SIG-M5 treated with dmso at 0.1 percent for 504 hours (cell line): ENCODE data around the gene DSN1.
A peak's percentile ranks its signal among the peaks of the same experiment; 100 is the strongest.

Source experiments
- DNase-seq: peaks from one replicate; lab custom pipeline; 2025; ENCODE audit not compliant: unreplicated experiment; lab: John Stamatoyannopoulos, UW

Gene DSN1

DNA sequence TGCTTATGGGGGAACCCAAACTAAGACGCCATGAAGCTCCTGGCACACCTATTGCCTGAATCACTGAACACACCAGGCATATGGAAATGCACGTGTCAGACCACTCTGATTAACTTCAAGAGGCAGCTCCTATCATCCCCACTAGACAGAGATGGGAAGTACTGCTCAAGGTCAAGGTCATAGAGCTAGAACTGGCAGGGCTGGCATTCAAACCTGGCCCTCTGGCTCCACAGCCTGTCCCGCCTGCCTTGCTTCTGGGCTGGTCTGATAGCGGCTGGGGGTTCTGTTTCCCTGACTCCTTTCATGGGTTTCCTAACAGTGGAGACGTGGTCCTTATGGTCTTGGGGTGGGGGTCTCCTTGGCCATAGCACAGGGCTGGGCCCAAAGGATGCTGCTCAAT, 22.6 kb upstream of the DSN1 start:
- no peak for DNase-seq

DNA sequence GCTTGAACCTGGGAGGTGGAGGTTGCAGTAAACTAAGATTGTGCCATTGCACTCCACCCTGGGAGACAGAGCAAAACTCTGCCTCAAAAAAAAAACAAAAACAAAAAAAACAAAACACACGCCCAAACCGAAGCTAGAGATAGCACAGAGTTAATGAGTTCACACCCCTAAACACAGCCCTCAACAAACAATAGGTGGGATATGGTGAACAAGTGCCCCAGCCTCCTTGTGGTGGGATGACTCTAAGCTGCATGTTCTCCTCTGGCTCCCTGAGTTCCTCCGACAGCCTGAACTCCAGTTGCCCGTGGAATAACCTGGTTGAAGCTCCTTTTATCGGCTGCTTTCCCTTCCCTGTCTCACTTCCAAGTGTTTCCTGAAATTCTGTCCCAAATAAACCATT, 22.1 kb upstream of the DSN1 start:
- no peak for DNase-seq

- DNase-seq = no peak
These were observed 20.5 kb upstream of the DSN1 start for GRCh38 chr20:36794116-36794474.

DNA sequence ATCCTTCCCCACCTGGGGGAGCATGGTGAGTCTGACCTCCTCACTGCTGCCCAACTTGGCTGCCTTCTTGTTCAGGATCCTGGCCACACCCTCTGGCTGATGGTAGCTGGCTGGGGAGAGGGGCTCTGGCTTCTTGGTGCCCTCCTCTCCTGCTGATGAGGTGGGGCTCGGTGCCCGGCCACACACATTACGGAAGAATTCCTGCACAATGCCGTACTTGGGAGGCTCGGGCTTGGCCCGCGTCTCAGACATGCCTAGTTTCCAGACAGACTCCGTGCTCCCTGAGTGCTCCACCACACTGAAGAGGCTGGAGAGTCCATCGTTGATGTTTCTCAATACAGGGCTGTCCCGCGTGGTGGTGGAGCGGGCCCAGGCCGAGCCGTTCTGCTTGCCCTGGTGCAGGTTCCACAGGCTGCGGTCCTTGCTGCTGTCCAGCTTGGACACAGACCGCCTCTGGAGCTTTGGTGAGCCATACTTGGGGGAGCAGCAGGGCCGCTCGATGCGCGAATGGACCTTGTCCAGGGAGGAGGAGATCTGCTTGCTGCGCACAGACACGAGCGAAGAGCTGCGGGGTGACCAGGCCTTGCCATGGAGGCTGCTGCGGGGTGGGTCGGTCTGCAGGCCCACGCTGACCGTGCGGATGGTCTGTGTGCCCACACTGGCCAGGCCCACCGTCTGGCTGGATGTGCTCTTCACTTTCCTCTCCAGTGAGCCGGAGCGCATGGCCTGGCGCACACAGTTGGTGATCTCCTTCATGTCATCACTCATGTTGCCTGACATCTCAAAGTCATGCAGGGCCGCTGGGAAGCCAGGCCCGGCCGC, 19.9 kb upstream of the DSN1 start:
- DNase-seq = no peak

- DNase-seq = peak; percentile 33
These were observed 18.9 kb upstream of the DSN1 start for GRCh38 chr20:36792422-36792821.

GRCh38 chr20:36791862-36792261, 18.3 kb upstream of the DSN1 start:
- DNase-seq = no peak

GRCh38 chr20:36786663-36787062, 13.1 kb upstream of the DSN1 start:
- DNase-seq = no peak

GRCh38 chr20:36786246-36786645, 12.7 kb upstream of the DSN1 start:
- DNase-seq = no peak

DNA sequence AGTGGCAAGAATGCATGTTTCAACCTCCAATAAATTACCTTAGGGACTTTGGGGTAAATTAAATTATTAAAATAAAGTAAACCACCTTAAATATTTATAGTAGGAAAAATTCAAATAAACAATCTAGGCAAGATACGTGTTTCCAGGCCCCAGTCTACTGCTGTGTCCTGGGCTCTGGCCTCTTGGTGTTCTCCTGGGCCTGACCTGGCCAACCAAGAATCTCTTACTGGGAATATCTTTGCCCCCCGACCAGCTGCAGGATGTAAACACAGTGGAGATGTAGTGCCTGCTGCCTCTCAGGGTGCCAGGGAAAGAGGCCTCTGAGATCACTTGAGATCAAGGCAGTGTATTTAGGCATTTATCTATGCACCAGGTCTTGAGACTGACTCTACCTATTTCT, 11.7 kb upstream of the DSN1 start:
- no peak for DNase-seq

DNA sequence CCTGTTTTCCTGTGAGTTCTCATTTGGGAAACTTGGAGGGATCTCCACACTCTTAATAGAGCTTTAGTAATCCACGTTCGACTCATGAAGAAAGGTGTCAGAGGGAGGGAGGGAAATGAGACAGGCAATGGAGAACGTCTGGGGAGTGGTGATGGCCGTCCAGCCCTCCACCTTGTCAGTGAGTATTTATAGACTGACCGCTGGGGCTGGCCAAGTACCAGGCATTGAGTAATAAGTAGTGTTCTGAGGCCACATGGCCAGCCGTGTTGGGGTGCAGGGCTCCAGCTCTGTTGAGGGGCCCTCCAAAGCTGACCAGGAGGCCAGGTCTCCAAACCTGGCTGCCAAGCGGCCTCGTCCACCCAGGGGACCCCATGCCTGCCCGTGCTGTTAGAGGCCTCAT, 11.3 kb upstream of the DSN1 start:
- no peak for DNase-seq

DNA sequence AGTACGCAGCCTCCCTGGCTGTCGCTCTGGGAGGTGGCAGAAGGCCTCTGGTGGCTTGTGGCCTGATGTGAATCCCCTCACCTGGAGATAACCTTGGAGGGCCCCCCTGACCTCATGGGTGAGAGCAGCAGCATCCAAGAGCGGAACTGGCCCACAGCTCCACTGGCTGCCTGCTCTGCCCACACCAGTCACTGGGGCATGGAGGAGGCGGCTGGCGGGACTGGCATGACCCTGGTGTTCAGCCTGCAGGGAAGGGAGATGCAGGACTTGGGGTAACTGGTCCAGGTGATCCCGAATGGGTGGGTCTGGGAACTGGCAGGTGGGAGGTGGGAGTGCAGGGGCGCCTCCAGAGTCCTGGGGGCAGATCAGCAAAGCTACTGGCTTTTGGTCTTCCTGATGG, 10.6 kb upstream of the DSN1 start:
- DNase-seq = no peak

DNA sequence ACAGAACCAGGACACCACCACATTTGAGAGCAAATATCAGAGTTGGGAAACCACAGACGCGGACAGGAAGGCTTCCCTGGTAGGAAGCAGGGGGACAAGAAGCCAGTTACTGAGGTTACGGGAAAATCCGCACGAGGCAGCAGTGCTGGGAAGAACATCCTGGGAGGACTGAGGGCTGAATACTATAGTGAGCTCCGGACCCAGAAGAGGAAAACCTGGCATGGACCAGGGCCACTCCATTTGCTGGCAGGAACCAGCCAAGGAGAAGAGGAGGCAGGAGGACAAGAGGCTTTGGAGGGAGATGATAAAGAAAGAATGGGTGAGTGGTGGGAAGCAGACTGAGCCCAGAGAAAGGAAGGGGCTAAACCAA, 6.1 kb upstream of the DSN1 start:
- DNase-seq = no peak

DNA sequence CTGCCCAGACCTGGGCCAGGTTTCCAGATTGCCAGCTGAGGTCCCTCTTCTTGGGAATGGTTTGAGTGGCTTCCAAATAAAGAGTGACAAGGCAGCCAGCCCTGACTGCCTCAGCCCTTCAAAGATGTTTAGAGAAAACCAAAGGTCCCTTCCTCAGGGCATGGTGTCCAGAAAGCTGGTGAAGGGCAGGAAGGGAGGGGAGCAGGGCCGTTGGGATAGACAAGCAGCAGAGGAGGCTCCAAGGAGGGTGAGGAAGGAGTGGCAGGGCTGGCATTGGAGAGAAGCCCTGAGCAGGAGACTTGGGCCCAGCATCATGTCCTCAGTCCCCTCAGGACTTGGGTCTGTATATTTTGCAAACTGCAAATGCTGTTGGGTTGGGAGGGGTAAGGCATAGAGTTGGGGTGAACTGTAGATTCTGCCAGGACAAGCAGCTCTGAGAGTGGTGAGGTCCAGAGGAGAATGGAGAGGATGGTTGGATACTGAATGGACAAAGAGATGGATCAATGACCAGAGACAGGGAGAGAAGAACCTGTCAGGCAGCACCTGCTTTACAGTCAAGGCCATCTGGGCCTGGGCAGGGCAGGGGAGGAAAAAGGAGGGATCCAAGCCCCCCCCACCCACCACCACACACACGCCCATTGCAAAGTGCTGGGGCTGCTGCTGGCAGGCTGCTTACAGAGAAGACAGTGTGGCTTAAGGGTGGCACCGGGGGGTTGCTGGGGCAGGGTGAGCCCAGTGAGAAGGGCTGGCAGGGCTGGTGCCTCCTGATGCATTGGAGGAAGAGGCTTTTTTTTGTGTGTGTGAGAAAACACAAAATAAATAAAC, 5.5 kb upstream of the DSN1 start:
- no peak for DNase-seq

- no peak for DNase-seq
These were observed 4.0 kb upstream of the DSN1 start for GRCh38 chr20:36777576-36777975.

GRCh38 chr20:36777167-36777566, 3.6 kb upstream of the DSN1 start:
- DNase-seq = no peak

GRCh38 chr20:36775826-36776225, 2.3 kb upstream of the DSN1 start:
- no peak for DNase-seq

- no peak for DNase-seq
These were observed 1.6 kb upstream of the DSN1 start for GRCh38 chr20:36775196-36775595.

DNA sequence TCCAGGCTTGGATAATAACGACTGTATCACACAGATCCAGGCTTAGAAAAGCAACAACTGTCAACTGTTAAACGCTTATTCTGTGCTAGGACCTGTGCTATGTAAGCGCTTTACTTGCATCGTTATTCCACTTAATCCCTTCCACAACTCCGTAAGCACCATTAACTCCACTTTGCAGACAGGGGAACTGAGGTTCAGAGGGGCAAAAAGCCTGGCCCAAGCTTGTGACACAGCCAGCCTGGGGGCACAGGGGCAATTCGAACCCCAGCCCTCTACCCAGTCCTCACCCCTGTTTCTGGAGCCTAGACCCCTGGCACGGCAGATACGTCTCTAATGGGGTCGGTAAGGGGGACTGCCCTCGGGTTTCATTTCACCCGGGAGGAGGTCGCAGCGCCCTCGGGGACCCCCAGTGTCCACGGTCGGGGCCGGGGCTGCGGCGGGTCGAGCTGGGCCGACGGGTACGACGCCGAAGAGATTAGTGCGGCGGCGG, 411 bp downstream of the DSN1 start:
- DNase-seq = no peak

GRCh38 chr20:36770680-36771079, 2.9 kb downstream of the DSN1 start:
- DNase-seq = no peak

DNA sequence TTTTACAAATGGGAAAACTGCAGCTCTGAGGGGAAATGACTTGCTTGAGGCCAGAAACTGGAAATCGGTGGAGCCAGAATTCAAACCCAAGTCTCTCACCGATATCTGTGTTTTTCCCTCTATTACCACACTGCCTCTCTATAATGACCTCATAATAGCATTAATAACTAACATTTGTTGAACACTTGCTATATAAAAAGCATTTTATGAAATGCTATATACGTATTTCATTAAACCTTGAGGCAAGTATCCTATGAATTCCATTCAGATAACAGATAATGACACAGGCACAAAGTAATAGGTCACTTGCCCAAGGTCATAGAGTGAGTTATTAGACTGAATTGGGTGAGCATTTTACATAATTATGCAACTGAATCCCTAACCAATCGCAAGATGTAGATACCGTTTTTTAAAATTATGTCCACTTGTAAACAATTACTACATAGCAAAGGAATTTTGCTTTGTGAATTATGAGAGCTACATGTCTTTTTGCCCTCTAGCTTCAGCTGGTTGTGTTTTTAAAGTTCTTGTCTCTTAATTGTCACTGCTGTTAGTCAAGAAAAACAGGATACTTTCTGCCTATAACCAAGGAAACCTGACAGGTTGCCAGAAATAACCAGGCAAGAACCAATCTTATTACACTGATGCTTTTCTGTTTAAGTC, 4.7 kb downstream of the DSN1 start:
- DNase-seq = peak; percentile 14

DNA sequence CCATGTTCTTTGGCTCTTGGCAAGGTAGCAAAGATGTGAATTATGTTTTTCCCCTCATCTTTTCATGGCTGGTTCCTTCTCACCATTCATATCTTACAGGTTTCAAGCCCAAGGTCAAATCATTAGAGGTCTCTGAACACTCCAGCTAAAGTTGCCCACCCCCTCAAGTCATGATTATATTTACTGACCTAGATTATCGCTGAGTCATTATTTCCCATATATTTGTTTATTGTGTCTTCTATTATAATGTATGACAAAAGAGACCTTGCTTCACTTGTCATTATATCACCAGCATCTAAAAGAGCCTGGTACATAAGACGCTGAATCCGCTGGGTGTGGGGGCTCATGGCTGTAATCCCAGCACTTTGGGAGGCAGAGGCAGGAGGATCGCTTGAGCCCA, 12.4 kb downstream of the DSN1 start:
- no peak for DNase-seq

DNA sequence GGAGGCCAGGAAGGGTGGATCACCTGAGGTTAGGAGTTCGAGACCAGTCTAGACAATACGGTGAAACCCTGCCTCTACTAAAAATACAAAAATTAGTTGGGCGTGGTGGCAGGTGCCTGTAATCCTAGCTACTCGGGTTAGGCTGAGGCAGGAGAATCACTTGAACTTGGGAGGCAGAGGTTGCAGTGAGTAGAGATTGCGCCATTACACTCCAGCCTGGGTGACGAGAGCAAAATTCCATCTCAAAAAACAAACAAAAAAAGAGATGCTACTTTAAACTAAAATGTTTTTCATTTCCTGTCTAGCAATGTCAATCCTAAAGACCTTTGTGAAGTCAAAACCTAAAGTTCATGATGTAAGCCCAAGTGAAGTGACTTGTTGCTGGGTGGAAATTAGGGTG, 12.9 kb downstream of the DSN1 start:
- no peak for DNase-seq
